K562 (cell line): ENCODE data around the gene SLC43A1.

ENCODE experiments used
- CTCF ChIP-seq, 3 experiments: IDR thresholded peaks in 2 of 3; conservative IDR thresholded peaks in 1 of 3; 2 replicates each; pipeline ENCODE4 v1.5.1; 2011 to 2012; ENCODE audit warnings: low read length in 3 of 3, mild to moderate bottlenecking in 3 of 3, control low read depth in 2 of 3, improper control_type of control experiment in 1 of 3, inconsistent platforms in 1 of 3, low read depth in 1 of 3, mixed read lengths in 1 of 3, moderate library complexity in 1 of 3; ENCODE audit not compliant: insufficient read depth in 2 of 3
- MAZ ChIP-seq, 2 experiments: fragments of 450-650 bp in 1 of 2; sonication (generic) in 1 of 2; formaldehyde crosslinking; IDR thresholded peaks in 1 of 2; conservative IDR thresholded peaks in 1 of 2; 2 replicates each; pipeline versions ENCODE4 v1.4.0 to v1.5.0; 2020; ENCODE audit warnings: mild to moderate bottlenecking in 1 of 2, missing genetic modification reagents in 1 of 2

GRCh38 chr11:57484141-57484710 is 31.3 kb downstream of the SLC43A1 start:
- TF ChIP-seq MAZ (CRISPR knock-in tag; conservative IDR thresholded peaks at IDR 0.05 in 1 of 2, IDR thresholded peaks at IDR 0.05 in 1 of 2), result no peak
- no peak for TF ChIP-seq CTCF (IDR thresholded peaks at IDR 0.05 in 2 of 3, conservative IDR thresholded peaks at IDR 0.05 in 1 of 3; ENCODE audit: insufficient read depth in 2 of 3, low read depth in 1 of 3, low read length in 3 of 3)
